Tibial artery (tissue), 4 donors: ENCODE measurements around the gene CLDN18.
A peak's percentile ranks its signal among the peaks of the same experiment; 100 is the strongest.

Source experiments
- DNase-seq, 2 donors: peaks; one replicate each; pipeline ENCODE4 v3.0.0-alpha.2; 2019
- H3K27ac ChIP-seq, 2 donors: fragments of 200-600 bp; sonication (generic) in 1 of 2; 1 replicate in 1 of 2; 2 replicates in 1 of 2; pipeline ENCODE4 v1.5.1; 2018 to 2019; ENCODE audit warnings: mild to moderate bottlenecking in 1 of 2
- H3K27me3 ChIP-seq, 2 donors: fragments of 200-600 bp; sonication (generic) in 1 of 2; one replicate each; pipeline versions ENCODE4 v1.5.1 to v1.6.0; 2016 to 2019
- H3K36me3 ChIP-seq, 3 donors: fragments of 200-600 bp; sonication (generic) in 2 of 3; one replicate each; pipeline ENCODE4 v1.5.1; 2016 to 2019; ENCODE audit warnings: mild to moderate bottlenecking in 2 of 3
- H3K4me1 ChIP-seq, 4 donors: fragments of 200-600 bp; sonication (generic) in 2 of 4; 1 replicate in 3 of 4; 2 replicates in 1 of 4; pipeline ENCODE4 v1.5.1; 2016 to 2019
- H3K4me3 ChIP-seq, 2 donors: fragments of 200-600 bp; sonication (generic) in 1 of 2; 1 replicate in 1 of 2; 2 replicates in 1 of 2; pipeline ENCODE4 v1.5.1; 2018 to 2019; ENCODE audit warnings: mild to moderate bottlenecking in 2 of 2
- H3K9me3 ChIP-seq, 3 donors: fragments of 200-600 bp; sonication (generic) in 1 of 3; one replicate each; pipeline ENCODE4 v1.5.1; 2016 to 2019
- CTCF ChIP-seq, 2 experiments: fragments of 200-600 bp in 1 of 2; fragments of 450-650 bp in 1 of 2; IDR thresholded peaks; one replicate each; pipeline ENCODE4 v1.5.1; 2017 to 2019; ENCODE audit warnings: antibody characterized with exemption in 2 of 2, mild to moderate bottlenecking in 1 of 2, moderate library complexity in 1 of 2
- intact Hi-C: fragments of 100-400 bp; cut with DNase I; formaldehyde crosslinking; loops from one replicate; pipeline ENCODE4 v1.15.0; 2023; ENCODE audit warnings: low total_unique reads

CLDN18 gene

GRCh38 chr3:138068579-138069174, 58.7 kb downstream of the CLDN18 start:
- peak; percentile 74 to 82 for DNase-seq
- Histone ChIP-seq H3K4me1 (no peaks in the 10 kb centered on the region), H3K36me3 (peaks cover 42 to 80% (median 66%) of the 10 kb centered on the region in 3 donors), H3K4me3 (no peak overlapping the region), H3K27me3 (no peaks in the 10 kb centered on the region), H3K27ac (no peak overlapping the region), H3K9me3 (no peaks in the 10 kb centered on the region)
- intact Hi-C loops: loop anchor here (1.0 kb wide), 1 partner anchor 49 kb away; no protein-coding TSS in a partner anchor
- TF ChIP-seq CTCF (IDR thresholded peaks at IDR 0.05): peak; percentile 93 to 97

DNA sequence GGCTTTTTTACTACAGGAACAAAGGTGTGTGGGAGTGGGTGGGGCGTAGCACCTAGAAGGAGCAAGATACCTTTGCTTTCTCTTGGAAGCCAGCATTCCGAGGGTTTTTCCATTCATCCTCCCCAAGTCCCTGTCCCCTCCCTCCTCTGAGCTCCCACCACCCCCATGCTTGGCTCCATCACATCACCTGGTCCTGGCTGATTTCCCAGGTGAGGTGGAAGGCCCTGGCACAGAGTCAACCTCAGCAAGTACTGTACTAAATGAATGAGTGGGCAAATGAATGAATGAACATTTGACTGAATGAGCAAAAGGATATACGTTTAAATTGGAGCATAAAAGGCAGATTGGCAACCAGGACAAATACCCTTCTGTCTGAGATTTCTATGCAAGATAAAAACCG, 60.0 kb downstream of the CLDN18 start:
- no peak overlapping the region for H3K4me3 ChIP-seq
- no peaks in the 10 kb centered on the region for H3K27me3 ChIP-seq
- intact Hi-C loops: no loop called here
- no peak for TF ChIP-seq CTCF (IDR thresholded peaks at IDR 0.05)
- H3K9me3 ChIP-seq: no peaks in the 10 kb centered on the region
- no peaks in the 10 kb centered on the region for H3K4me1 ChIP-seq
- no peak overlapping the region for H3K27ac ChIP-seq
- peaks cover 32 to 80% (median 56%) of the 10 kb centered on the region in 3 donors for H3K36me3 ChIP-seq
- no peak for DNase-seq

DNA sequence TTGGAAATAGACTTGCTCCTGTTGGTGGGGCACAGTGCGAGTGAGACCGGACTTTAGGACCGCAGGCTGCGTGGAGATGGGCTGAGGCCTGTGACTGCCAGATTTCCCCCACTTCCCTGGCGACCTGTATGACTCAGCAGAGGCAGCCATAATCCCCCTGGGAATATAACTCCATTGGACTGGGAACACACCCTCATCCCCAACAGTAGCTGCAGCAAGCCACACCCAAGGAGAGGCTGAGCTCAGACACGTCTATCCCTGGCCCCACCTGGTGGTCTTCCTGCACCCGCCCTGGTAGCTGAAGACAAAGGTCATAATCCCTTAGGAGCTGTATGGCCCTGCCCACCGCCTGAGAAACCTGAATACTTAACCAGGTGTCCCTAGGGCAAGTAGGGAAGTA, 62.8 kb downstream of the CLDN18 start:
- H3K4me1 ChIP-seq: no peaks in the 10 kb centered on the region
- H3K27me3 ChIP-seq: no peaks in the 10 kb centered on the region
- peaks cover 25 to 80% (median 51%) of the 10 kb centered on the region in 3 donors for H3K36me3 ChIP-seq
- H3K9me3 ChIP-seq: no peaks in the 10 kb centered on the region
- H3K4me3 ChIP-seq: no peak overlapping the region
- TF ChIP-seq CTCF (IDR thresholded peaks at IDR 0.05): no peak
- intact Hi-C loops: no loop called here
- no peak for DNase-seq
- no peak overlapping the region for H3K27ac ChIP-seq

DNA sequence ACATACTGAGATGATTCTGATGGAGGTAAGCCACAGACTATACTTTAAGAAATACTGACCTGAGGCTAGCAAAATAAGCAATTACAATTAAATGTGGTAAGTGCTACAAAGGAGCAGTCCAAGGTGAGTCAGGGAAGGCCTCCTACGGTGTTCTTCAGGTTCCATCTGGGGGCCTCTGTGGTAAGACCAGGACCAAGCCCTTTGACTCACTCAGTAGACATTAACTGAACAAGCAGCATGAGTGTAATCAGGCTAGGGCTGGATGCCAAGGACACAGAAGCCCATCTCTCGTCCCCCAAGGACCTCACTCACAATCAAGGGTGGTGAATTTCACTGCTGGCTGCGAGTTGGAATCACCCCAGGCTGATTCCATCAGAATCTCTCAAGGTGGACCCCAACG, 68.1 kb downstream of the CLDN18 start:
- Histone ChIP-seq H3K4me1 (no peaks in the 10 kb centered on the region), H3K36me3 (peaks cover 45 to 97% (median 70%) of the 10 kb centered on the region in 3 donors), H3K9me3 (no peaks in the 10 kb centered on the region), H3K27ac (no peak overlapping the region), H3K4me3 (no peak overlapping the region), H3K27me3 (no peaks in the 10 kb centered on the region)
- DNase-seq: no peak
- intact Hi-C loops: no loop called here
- TF ChIP-seq CTCF (IDR thresholded peaks at IDR 0.05): no peak

DNA sequence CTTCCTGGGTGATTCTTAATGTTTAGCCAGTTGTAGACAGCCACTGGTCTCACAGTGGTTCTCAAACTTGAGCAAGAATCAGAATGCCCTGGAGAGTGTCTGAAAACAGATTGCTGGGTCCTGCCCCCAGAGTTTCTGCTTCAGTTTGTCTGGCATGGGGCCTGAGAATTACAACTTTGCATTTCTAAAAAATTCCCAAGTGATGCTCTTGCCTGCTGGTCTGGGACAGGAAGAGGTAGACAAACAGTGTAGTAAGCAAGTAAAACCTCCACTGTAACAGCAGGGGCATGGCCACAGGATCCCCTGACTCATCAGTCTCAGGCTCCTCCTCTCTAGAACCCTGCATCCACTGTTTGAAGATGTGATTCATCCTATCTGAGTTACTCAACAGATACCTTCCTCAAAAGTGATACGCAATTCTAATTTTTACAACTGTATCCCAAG, 69.0 kb downstream of the CLDN18 start:
- no peak for DNase-seq
- no peaks in the 10 kb centered on the region for H3K27me3 ChIP-seq
- H3K36me3 ChIP-seq: peaks cover 52 to 98% (median 76%) of the 10 kb centered on the region in 3 donors
- intact Hi-C loops: no loop called here
- no peaks in the 10 kb centered on the region for H3K4me1 ChIP-seq
- TF ChIP-seq CTCF (IDR thresholded peaks at IDR 0.05): no peak
- H3K4me3 ChIP-seq: no peak overlapping the region
- no peaks in the 10 kb centered on the region for H3K9me3 ChIP-seq
- no peak overlapping the region for H3K27ac ChIP-seq
